Neuronal stem cell (in vitro differentiated cells): ENCODE data around the gene TIMM10.

Source experiments
- DNase-seq: peaks from one replicate; pipeline ENCODE4 v3.0.0-alpha.2; 2013; ENCODE audit warnings: low spot score
- H2AFZ ChIP-seq: one replicate; pipeline ENCODE4 v1.6.1; 2013; ENCODE audit warnings: mild to moderate bottlenecking, low read length, inconsistent platforms
- H2AK5ac ChIP-seq: 2 replicates; pipeline ENCODE4 v1.6.1; 2013; ENCODE audit warnings: low read depth, mild to moderate bottlenecking, inconsistent platforms, low read length, moderate library complexity, mixed read lengths
- H2BK120ac ChIP-seq: 2 replicates; pipeline ENCODE4 v1.6.1; 2013; ENCODE audit warnings: low read depth, mild to moderate bottlenecking, inconsistent platforms, low read length, moderate library complexity, mixed read lengths
- H2BK12ac ChIP-seq: one replicate; pipeline ENCODE4 v1.6.1; 2013; ENCODE audit warnings: low read length, inconsistent platforms
- H2BK15ac ChIP-seq: 2 replicates; pipeline ENCODE4 v1.6.1; 2013; ENCODE audit warnings: mild to moderate bottlenecking, low read length, inconsistent platforms, mixed read lengths
- H2BK5ac ChIP-seq: one replicate; pipeline ENCODE4 v1.6.1; 2013; ENCODE audit warnings: inconsistent platforms, mild to moderate bottlenecking, low read length, moderate library complexity
- H3K14ac ChIP-seq: one replicate; pipeline ENCODE4 v1.6.1; 2013; ENCODE audit warnings: low read length, inconsistent platforms
- H3K18ac ChIP-seq: 2 replicates; pipeline ENCODE4 v1.6.1; 2013; ENCODE audit warnings: low read length, inconsistent platforms
- H3K23ac ChIP-seq: 2 replicates; pipeline ENCODE4 v1.6.1; 2013; ENCODE audit warnings: low read depth, mild to moderate bottlenecking, mixed read lengths, low read length, inconsistent platforms; ENCODE audit not compliant: poor library complexity
- H3K27ac ChIP-seq: replicated peaks from 3 replicates; pipeline ENCODE4 v1.5.1; 2013; ENCODE audit warnings: low read length, inconsistent platforms
- H3K27me3 ChIP-seq, 3 experiments: 2 replicates each; pipeline ENCODE4 v1.6.1; 2013; ENCODE audit warnings: low read length in 3 of 3, mild to moderate bottlenecking in 2 of 3, inconsistent platforms in 1 of 3, low read depth in 1 of 3, mixed read lengths in 1 of 3, moderate library complexity in 1 of 3; ENCODE audit not compliant: control insufficient read depth in 3 of 3, insufficient read depth in 3 of 3
- H3K36me3 ChIP-seq, 2 donors: replicated peaks in 1 of 2; 2 replicates each; pipeline ENCODE4 v1.6.1; 2013; ENCODE audit warnings: low read length in 2 of 2; ENCODE audit not compliant: control insufficient read depth in 2 of 2, insufficient read depth in 2 of 2
- H3K4ac ChIP-seq: 2 replicates; pipeline ENCODE4 v1.6.1; 2013; ENCODE audit warnings: inconsistent platforms, mild to moderate bottlenecking, low read length, moderate library complexity
- H3K4me1 ChIP-seq, 2 donors: 1 replicate in 1 of 2; 2 replicates in 1 of 2; pipeline ENCODE4 v1.6.1; 2013; ENCODE audit warnings: low read length in 2 of 2, low read depth in 1 of 2; ENCODE audit not compliant: control insufficient read depth in 2 of 2, insufficient read depth in 1 of 2
- H3K4me2 ChIP-seq: one replicate; pipeline ENCODE4 v1.6.1; 2013; ENCODE audit warnings: mild to moderate bottlenecking, low read length, inconsistent platforms; ENCODE audit not compliant: insufficient read depth, poor library complexity, severe bottlenecking
- H3K4me3 ChIP-seq, 2 donors: 2 replicates each; pipeline ENCODE4 v1.5.1; 2013; ENCODE audit warnings: low read length in 2 of 2, mild to moderate bottlenecking in 2 of 2, inconsistent platforms in 1 of 2, moderate library complexity in 1 of 2
- H3K79me1 ChIP-seq: one replicate; pipeline ENCODE4 v1.6.1; 2013; ENCODE audit warnings: low read depth, mild to moderate bottlenecking, inconsistent platforms, low read length, moderate library complexity
- H3K9ac ChIP-seq: one replicate; pipeline ENCODE4 v1.6.1; 2013; ENCODE audit warnings: mild to moderate bottlenecking, low read depth, low read length, inconsistent platforms; ENCODE audit not compliant: poor library complexity
- H3K9me3 ChIP-seq, 2 donors: replicated peaks in 1 of 2; 2 replicates each; pipeline versions ENCODE3 to v1.6.1; 2013; ENCODE audit warnings: low read length in 2 of 2, mild to moderate bottlenecking in 2 of 2, inconsistent platforms in 1 of 2, low read depth in 1 of 2, mixed read lengths in 1 of 2, moderate library complexity in 1 of 2; ENCODE audit not compliant: control insufficient read depth in 2 of 2, insufficient read depth in 1 of 2
- H4K8ac ChIP-seq: one replicate; pipeline ENCODE4 v1.6.1; 2013; ENCODE audit warnings: low read depth, mild to moderate bottlenecking, inconsistent platforms, low read length, moderate library complexity
- H4K91ac ChIP-seq: one replicate; pipeline ENCODE4 v1.6.1; 2013; ENCODE audit warnings: low read length, low read depth, mild to moderate bottlenecking, inconsistent platforms; ENCODE audit not compliant: poor library complexity
- WGBS, 2 donors: extraction: QIAGEN DNeasy Blood & Tissue Kit; methylation state at CpG; one replicate each; pipeline ENCODE4 v1.1.7; 2013; ENCODE audit warnings: missing lambda C conversion rate in 2 of 2, mixed read lengths in 1 of 2; ENCODE audit not compliant: insufficient read length in 2 of 2, insufficient replicate concordance in 1 of 2; ENCODE audit errors: extremely low coverage in 2 of 2; 5-methylcytosine and 5-hydroxymethylcytosine counted together

TIMM10 gene

DNA sequence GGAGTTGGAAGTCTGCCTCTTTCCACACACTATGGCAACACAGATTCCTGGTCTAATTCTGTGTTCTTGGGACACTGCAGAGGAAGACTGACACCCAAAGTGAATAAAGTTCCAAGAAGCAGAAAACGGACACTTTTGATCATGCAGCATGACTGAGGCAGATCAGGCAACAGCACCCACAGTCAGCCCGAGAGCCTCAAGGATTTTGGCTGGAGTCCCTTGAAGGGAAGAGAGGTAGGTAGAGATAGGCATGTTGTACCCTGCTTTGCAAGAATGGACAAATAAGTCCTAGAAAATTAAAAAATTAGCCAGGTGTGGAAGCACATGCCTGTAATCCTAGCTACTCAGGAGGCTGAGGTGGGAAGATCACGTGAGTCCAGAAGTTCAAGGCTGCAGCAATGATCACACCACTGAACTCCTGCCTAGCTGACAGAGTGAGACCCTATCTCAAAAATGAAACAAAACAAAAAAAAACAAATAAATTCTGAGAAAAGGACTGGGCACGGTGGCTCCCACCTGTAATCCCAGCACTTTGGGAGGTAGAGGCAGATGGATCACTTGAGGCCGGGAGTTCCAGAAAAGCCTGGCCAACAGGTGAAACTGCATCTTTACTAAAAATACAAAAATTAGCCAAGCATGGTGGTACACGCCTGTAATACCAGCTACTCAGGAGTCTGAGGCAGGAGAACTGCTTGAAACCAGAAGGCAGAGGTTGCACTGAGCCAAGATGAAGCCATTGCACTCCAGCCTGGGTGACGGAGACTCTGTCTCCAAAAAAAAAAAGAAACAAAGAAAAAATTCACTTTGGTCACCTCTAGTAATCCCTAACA, 22.0 kb downstream of the TIMM10 start:
- no peaks in the 10 kb centered on the region for H3K79me1 ChIP-seq
- no peak overlapping the region for H4K91ac ChIP-seq
- H3K4me1 ChIP-seq, result no peaks in the 10 kb centered on the region
- H2AK5ac ChIP-seq, result no peak overlapping the region
- no peaks in the 10 kb centered on the region for H3K36me3 ChIP-seq
- peaks cover 0 to 11% (median 0%) of the 10 kb centered on the region in 3 experiments for H3K27me3 ChIP-seq
- H3K23ac ChIP-seq, result no peak overlapping the region
- no peak overlapping the region for H3K9ac ChIP-seq
- H3K4me3 ChIP-seq, result no peak overlapping the region
- H2AFZ ChIP-seq, result no peak overlapping the region
- no peak for DNase-seq
- no peak overlapping the region for H2BK120ac ChIP-seq
- H3K9me3 ChIP-seq, result no peaks in the 10 kb centered on the region
- no peak overlapping the region for H3K4ac ChIP-seq
- no peak overlapping the region for H3K14ac ChIP-seq
- no CpG with 5 or more reads among the region's 7 CpGs for WGBS, 2 donors
- H2BK5ac ChIP-seq, result no peak overlapping the region
- no peak overlapping the region for H4K8ac ChIP-seq
- H2BK12ac ChIP-seq, result no peak overlapping the region
- H3K27ac ChIP-seq, result no peak overlapping the region
- no peak overlapping the region for H3K4me2 ChIP-seq
- H3K18ac ChIP-seq, result no peak overlapping the region
- H2BK15ac ChIP-seq, result no peak overlapping the region

DNA sequence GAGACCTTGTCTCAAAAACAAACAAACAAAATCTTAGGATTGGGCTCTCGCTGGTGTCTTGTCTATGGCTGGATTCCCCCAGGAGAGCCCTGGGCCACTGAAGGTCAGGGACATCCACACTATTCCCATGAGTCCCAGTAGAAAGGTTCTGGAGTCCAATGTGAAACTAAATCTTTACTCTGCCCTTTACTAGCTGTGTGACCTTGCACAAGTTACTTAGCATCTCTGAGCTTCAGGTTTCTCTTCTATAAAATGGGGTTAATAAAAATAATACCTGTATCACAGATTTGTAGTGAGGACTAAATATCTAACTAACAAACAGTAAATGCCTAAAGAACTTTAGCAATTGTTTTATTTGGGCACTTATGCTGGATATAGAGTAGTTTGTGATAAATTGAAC, 24.0 kb downstream of the TIMM10 start:
- Histone ChIP-seq H2BK12ac (no peak overlapping the region), H2AK5ac (no peak overlapping the region), H3K4me2 (no peak overlapping the region), H3K4ac (no peak overlapping the region), H3K79me1 (no peaks in the 10 kb centered on the region), H3K9me3 (no peaks in the 10 kb centered on the region), H2BK5ac (no peak overlapping the region), H3K36me3 (no peaks in the 10 kb centered on the region), H3K9ac (no peak overlapping the region), H2BK120ac (no peak overlapping the region), H3K27ac (no peak overlapping the region), H3K23ac (no peak overlapping the region), H3K4me3 (no peak overlapping the region), H3K27me3 (no peaks in the 10 kb centered on the region), H3K14ac (no peak overlapping the region), H3K4me1 (peaks cover 0 to 3% of the 10 kb centered on the region in 2 donors), H2AFZ (no peak overlapping the region), H4K8ac (no peak overlapping the region), H4K91ac (no peak overlapping the region), H3K18ac (no peak overlapping the region), H2BK15ac (no peak overlapping the region)
- no CpG with 5 or more reads among the region's 1 CpG for WGBS, 2 donors
- DNase-seq, result no peak

DNA sequence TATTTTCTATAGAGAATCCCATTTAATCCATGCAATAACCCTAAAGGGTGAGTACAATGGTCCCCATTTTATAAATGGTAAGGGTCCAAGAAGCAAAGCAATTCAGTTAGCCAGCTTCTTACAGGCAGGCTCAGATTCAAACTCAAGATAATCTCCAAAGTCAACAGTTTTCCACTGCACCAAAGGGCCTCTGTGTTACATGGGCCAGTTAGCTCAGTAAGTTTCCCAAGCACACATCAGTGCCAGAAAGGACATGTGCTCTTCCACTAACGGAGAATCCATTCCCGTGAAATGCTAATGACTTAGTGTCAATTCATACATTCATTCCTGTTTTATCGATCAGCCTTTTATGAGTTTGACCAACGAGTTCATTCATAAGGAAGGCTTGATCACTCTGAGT, 26.0 kb downstream of the TIMM10 start:
- no peaks in the 10 kb centered on the region for H3K79me1 ChIP-seq
- no peak overlapping the region for H3K4me3 ChIP-seq
- DNase-seq, result no peak
- H3K18ac ChIP-seq, result no peak overlapping the region
- no peaks in the 10 kb centered on the region for H3K36me3 ChIP-seq
- H3K14ac ChIP-seq, result no peak overlapping the region
- WGBS, 2 donors, result no CpG with 5 or more reads among the region's 4 CpGs
- no peak overlapping the region for H4K8ac ChIP-seq
- H2AFZ ChIP-seq, result no peak overlapping the region
- H3K27me3 ChIP-seq, result peaks cover 0 to 3% (median 0%) of the 10 kb centered on the region in 3 experiments
- H2AK5ac ChIP-seq, result no peak overlapping the region
- no peak overlapping the region for H4K91ac ChIP-seq
- no peak overlapping the region for H3K27ac ChIP-seq
- H3K9me3 ChIP-seq, result no peaks in the 10 kb centered on the region
- H2BK12ac ChIP-seq, result no peak overlapping the region
- no peak overlapping the region for H2BK120ac ChIP-seq
- peaks cover 4 to 8% of the 10 kb centered on the region in 2 donors for H3K4me1 ChIP-seq
- H3K23ac ChIP-seq, result no peak overlapping the region
- H3K9ac ChIP-seq, result no peak overlapping the region
- H2BK15ac ChIP-seq, result no peak overlapping the region
- H3K4me2 ChIP-seq, result no peak overlapping the region
- H2BK5ac ChIP-seq, result no peak overlapping the region
- no peak overlapping the region for H3K4ac ChIP-seq

DNA sequence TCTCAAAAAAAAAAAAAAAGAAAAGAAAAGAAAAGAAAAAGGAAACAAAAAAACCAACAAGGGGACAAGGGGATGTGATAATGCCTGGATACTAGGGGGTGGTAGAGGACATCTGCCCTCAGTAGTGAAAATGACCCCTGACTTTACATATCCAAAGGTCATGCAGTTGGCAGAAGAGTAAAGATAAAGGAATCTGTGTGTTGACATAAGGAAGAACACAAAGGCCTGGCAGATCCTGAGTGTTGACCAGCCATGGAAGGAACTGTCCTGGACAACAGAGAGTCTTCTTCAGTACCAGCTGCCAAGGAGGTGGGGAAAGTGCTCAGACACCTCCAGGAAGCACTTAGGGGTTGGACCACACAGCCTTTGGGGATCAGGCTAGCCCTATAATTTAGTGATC, 27.7 kb downstream of the TIMM10 start:
- Histone ChIP-seq H2AK5ac (no peak overlapping the region), H2BK12ac (no peak overlapping the region), H3K79me1 (no peaks in the 10 kb centered on the region), H3K23ac (no peak overlapping the region), H3K18ac (no peak overlapping the region), H3K14ac (no peak overlapping the region), H3K4me1 (peaks cover 7 to 11% of the 10 kb centered on the region in 2 donors), H2BK15ac (no peak overlapping the region), H2BK5ac (no peak overlapping the region), H3K4me2 (no peak overlapping the region), H3K36me3 (no peaks in the 10 kb centered on the region), H4K91ac (no peak overlapping the region), H2BK120ac (no peak overlapping the region), H3K4me3 (no peak overlapping the region), H3K9ac (no peak overlapping the region), H3K27ac (no peak overlapping the region), H4K8ac (no peak overlapping the region), H2AFZ (no peak overlapping the region), H3K4ac (no peak overlapping the region), H3K9me3 (no peaks in the 10 kb centered on the region), H3K27me3 (peaks cover 0 to 9% (median 0%) of the 10 kb centered on the region in 3 experiments)
- DNase-seq, result no peak
